Psoas muscle (tissue), 8 donors: ENCODE data around the gene DIRAS1. TPM values are rescaled to one million over a fixed set of nuclear protein-coding genes. Genes with fewer than 3 reads are reported as not detected.
A peak's percentile ranks its signal among the peaks of the same experiment; 100 is the strongest.

ENCODE experiments used
- ATAC-seq, 4 donors: fragments of 200-7000 bp; cut with Tn5 transposase; one replicate each; pipeline ENCODE4 v1.9.1; 2020; ENCODE audit warnings: moderate library complexity in 3 of 4, mild to moderate bottlenecking in 2 of 4
- DNase-seq, 2 donors: peaks; one replicate each; pipeline ENCODE4 v3.0.0-alpha.2; 2020
- H3K27ac ChIP-seq: fragments of 200-600 bp; one replicate; pipeline ENCODE4 v1.8.0; 2022
- H3K27me3 ChIP-seq, 3 donors: fragments of 200-600 bp in 1 of 3; one replicate each; pipeline versions ENCODE4 v1.6.1 to v1.8.0; 2013 to 2022; ENCODE audit warnings: low read length in 2 of 3, mild to moderate bottlenecking in 2 of 3, moderate library complexity in 1 of 3; ENCODE audit not compliant: insufficient read depth in 3 of 3
- H3K36me3 ChIP-seq, 2 donors: fragments of 200-600 bp in 1 of 2; one replicate each; pipeline versions ENCODE4 v1.6.1 to v1.8.0; 2013 to 2022; ENCODE audit warnings: low read depth in 1 of 2, mild to moderate bottlenecking in 1 of 2, moderate library complexity in 1 of 2; ENCODE audit not compliant: insufficient read depth in 1 of 2
- H3K4me1 ChIP-seq: fragments of 200-600 bp; one replicate; pipeline ENCODE4 v1.8.0; 2022
- H3K4me3 ChIP-seq: fragments of 200-600 bp; one replicate; pipeline ENCODE4 v1.8.0; 2022; ENCODE audit warnings: mild to moderate bottlenecking
- H3K9me3 ChIP-seq: fragments of 200-600 bp; one replicate; pipeline ENCODE4 v1.8.0; 2022
- WGBS, 3 donors: extraction: QIAGEN DNeasy Blood & Tissue Kit; methylation state at CpG; one replicate each; pipeline versions ENCODE4 v1.1.6 to v1.1.7; 2013; 5-methylcytosine and 5-hydroxymethylcytosine counted together
- intact Hi-C, 2 donors: fragments of 100-400 bp; cut with DNase I; formaldehyde crosslinking; loops; one replicate each; pipeline versions ENCODE4 v1.11.0 to v1.14.2; 2022
- polyA plus RNA-seq, 3 donors: library from polyadenylated mRNA; stranded (reverse); fragments of 200-250 nt; gene quantifications; one replicate each; pipeline ENCODE4 v1.2.3, GENCODE V29; 2013
- total RNA-seq, 4 donors: library from RNA; stranded (reverse); fragmentation: NEBNext Ultra II Directional in 2 of 4; extraction: Animal tissue kit (Norgen Biotek cat#: 25700) in 2 of 4; gene quantifications; one replicate each; pipeline versions ENCODE4 v1.2.1 to v1.2.4, GENCODE V29; 2021 to 2023
- TF ChIP-seq, protein P1 (sequence below): fragments of 200-600 bp; IDR thresholded peaks from one replicate; pipeline ENCODE4 v1.8.0; 2022; ENCODE audit warnings: antibody characterized with exemption
- donor health status: healthy with polysubstance abuse.
- donor health status: DM: no; HTN: no; CAD: no; lungs with moderate emphysema.
- donor health status: Bipolar disorder and iron deficiency.
- donor health status: healthy.
- donor health status: DM: yes; HTN: yes; CAD: no.
- donor health status: DM: no; HTN: no; CAD: no.
- donor health status: DM: no; HTN: no; CAD: no.
- donor health status: DM: yes; HTN: yes; CAD: no.

Gene DIRAS1
- total and polyA plus RNA-seq, 7 donors: 0.13 to 29.9 (median 1.8) TPM

DNA sequence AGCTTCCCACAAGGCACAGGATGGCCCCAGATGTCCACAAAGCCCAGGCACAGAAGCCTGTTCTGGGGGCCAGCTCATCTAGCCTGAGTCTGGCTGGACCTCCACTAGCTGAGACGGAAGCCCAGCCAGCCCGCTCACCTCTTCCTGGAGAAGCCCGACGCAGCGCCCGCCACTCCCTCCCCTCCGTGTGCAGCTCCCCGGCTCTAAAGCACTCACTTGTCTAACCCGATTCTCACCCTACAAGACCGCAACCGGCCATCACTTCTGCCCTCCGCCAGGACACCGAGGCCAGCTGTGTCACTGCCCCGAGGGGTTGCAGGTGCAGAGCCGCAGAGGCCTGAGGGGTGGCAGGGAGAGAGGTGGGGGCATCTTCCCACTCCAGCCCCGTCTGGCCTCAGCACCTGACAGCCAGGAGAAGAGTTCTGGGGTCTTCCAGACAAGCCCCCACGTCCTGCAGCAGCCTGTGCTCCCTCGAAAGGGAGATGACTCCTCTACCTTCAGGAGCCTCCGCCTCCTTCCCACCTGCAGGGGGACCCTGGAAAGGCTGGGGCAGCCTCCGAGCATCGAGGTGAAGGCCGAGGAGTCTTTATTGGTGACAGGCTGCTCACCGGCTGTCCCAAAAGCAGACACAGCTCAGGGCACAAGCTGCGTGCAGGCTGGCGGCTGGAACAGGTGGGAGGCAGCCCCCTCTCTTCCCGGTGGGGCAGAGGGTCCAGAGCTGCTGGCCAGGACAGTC, 5.9 kb upstream of the DIRAS1 start:
- intact Hi-C loops: no loop called here
- peaks cover 0 to 37% (median 12%) of the 10 kb centered on the region in 3 donors for H3K27me3 ChIP-seq
- H3K9me3 ChIP-seq: no peaks in the 10 kb centered on the region
- no peaks in the 10 kb centered on the region for H3K4me1 ChIP-seq
- peaks cover 0 to 2% of the 10 kb centered on the region in 2 donors for H3K36me3 ChIP-seq
- 10 to 16% (median 12%) methylated on average over 25 to 26 of the region's 26 CpGs for WGBS, 3 donors
- TF ChIP-seq, protein P1, sequence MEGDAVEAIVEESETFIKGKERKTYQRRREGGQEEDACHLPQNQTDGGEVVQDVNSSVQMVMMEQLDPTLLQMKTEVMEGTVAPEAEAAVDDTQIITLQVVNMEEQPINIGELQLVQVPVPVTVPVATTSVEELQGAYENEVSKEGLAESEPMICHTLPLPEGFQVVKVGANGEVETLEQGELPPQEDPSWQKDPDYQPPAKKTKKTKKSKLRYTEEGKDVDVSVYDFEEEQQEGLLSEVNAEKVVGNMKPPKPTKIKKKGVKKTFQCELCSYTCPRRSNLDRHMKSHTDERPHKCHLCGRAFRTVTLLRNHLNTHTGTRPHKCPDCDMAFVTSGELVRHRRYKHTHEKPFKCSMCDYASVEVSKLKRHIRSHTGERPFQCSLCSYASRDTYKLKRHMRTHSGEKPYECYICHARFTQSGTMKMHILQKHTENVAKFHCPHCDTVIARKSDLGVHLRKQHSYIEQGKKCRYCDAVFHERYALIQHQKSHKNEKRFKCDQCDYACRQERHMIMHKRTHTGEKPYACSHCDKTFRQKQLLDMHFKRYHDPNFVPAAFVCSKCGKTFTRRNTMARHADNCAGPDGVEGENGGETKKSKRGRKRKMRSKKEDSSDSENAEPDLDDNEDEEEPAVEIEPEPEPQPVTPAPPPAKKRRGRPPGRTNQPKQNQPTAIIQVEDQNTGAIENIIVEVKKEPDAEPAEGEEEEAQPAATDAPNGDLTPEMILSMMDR: no peak
- ATAC-seq (no peak), DNase-seq (no peak)
- H3K4me3 ChIP-seq: no peak overlapping the region
- no peak overlapping the region for H3K27ac ChIP-seq

DNA sequence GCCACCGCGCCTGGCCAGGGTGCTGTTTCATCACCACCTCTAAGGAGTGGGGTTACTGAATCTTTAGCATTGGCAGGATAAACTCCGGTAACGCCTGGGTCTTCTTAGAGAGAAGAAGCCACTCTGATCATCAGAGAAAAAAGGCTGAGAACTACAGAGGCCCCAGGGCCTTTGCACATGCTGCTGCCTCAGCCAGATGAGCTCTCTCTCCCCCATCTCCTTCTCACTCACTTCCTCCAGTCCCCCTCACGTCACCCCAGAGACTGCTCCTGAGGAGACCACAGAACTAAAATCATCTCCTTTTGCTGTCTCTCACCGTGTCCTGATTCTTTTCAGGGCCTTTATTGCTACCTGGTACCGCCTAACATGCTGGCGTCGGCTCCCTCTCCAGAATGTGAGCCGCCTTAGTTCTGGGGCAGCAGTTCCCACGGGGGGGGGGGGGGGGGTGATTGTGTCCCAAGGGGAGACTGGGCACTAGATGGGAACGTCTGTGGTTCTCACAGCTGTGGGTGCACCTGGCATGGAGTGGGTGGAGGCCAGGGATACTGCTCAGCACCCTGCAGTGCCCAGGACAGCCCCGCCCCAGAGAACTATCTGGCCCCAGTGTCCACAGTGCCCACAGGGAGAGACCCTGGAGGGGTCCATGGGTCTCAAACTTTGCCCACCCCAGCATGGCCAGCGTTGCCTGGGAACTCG, 5.1 kb upstream of the DIRAS1 start:
- H3K27me3 ChIP-seq: peaks cover 0 to 44% (median 18%) of the 10 kb centered on the region in 3 donors
- peak in 1 of 2 donors; percentile 4 for DNase-seq

DNA sequence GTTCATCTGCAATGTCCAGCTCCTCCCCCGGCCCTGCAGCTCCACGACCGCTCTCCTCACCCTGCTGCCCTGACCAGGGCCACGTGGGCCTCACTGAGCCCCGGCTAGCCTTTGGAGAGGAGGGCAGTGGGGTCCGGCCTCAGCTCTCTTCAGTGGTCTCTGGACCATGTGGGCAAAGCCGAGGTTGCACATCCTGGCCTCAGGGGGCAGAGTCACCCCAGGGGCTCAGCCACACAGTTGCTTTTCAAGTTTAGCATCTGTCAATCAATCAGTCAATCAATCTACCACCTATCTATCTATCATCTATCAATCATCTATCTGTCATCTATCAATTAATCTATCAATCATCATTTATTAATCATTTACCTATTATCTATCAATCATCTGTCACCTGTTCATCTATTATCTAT, 3.0 kb upstream of the DIRAS1 start:
- no peaks in the 10 kb centered on the region for H3K4me1 ChIP-seq
- H3K9me3 ChIP-seq: no peaks in the 10 kb centered on the region
- H3K36me3 ChIP-seq: no peaks in the 10 kb centered on the region
- H3K4me3 ChIP-seq: no peak overlapping the region
- no peak overlapping the region for H3K27ac ChIP-seq
- intact Hi-C loops: no loop called here
- TF ChIP-seq, protein P1: no peak
- peaks cover 0 to 63% (median 22%) of the 10 kb centered on the region in 3 donors for H3K27me3 ChIP-seq
- WGBS, 3 donors: 55 to 66% (median 65%) methylated on average over 7 of the region's 7 CpGs
- DNase-seq (no peak), ATAC-seq (no peak)

More for the DNA sequence above, 5.1 kb upstream of the DIRAS1 start:
- ATAC-seq: no peak
- intact Hi-C loops: no loop called here
- 55 to 65% (median 56%) methylated on average over 15 of the region's 15 CpGs for WGBS, 3 donors
- H3K27ac ChIP-seq: no peak overlapping the region
- H3K36me3 ChIP-seq: no peaks in the 10 kb centered on the region
- no peak overlapping the region for H3K4me3 ChIP-seq
- TF ChIP-seq, protein P1: no peak
- no peaks in the 10 kb centered on the region for H3K4me1 ChIP-seq
- no peaks in the 10 kb centered on the region for H3K9me3 ChIP-seq

DNA sequence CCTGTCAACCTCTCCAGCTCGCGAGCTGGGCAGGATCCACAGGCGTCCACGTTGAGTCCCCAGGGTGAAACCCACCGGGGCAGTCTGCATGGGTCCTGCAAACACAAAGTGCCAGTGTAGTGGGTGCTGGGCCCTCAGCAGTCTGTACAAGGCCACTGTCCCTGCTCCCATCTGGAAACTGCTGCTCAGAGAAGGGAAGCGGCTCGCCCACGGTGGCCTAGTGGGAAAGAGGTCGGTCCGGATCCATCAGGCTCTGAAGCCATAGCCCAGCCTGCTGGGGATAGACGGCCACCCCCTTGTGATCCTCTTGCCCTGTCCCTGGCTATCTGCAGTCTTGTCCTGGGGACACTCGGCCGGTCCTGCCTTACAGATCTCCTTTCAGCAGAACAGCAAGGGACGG, 2.6 kb upstream of the DIRAS1 start:
- intact Hi-C loops: no loop called here
- TF ChIP-seq, protein P1: no peak
- no peak overlapping the region for H3K4me3 ChIP-seq
- peaks cover 0 to 67% (median 22%) of the 10 kb centered on the region in 3 donors for H3K27me3 ChIP-seq
- DNase-seq (no peak), ATAC-seq (no peak)
- no peaks in the 10 kb centered on the region for H3K4me1 ChIP-seq
- 74 to 79% (median 77%) methylated on average over 9 to 14 of the region's 14 CpGs for WGBS, 3 donors
- H3K36me3 ChIP-seq: no peaks in the 10 kb centered on the region
- no peak overlapping the region for H3K27ac ChIP-seq
- H3K9me3 ChIP-seq: no peaks in the 10 kb centered on the region
